Measurements from ENCODE around the gene NOS3.

GRCh38 chr7:150948791-150949251 is 42.0 kb upstream of the NOS3 start:
- TF ChIP-seq CTCF (IDR thresholded peaks at IDR 0.05) (no peak), POLR2A (IDR thresholded peaks at IDR 0.05) (no peak)
